GM12872 (cell line): ENCODE data around the gene DOC2B.

Experiments used
- TF ChIP-seq, protein P1 (sequence below): IDR thresholded peaks from 3 replicates; pipeline ENCODE4 v1.5.1; 2011; ENCODE audit warnings: low read depth, mild to moderate bottlenecking, low read length, moderate library complexity; ENCODE audit not compliant: insufficient read depth

The DOC2B gene

DNA sequence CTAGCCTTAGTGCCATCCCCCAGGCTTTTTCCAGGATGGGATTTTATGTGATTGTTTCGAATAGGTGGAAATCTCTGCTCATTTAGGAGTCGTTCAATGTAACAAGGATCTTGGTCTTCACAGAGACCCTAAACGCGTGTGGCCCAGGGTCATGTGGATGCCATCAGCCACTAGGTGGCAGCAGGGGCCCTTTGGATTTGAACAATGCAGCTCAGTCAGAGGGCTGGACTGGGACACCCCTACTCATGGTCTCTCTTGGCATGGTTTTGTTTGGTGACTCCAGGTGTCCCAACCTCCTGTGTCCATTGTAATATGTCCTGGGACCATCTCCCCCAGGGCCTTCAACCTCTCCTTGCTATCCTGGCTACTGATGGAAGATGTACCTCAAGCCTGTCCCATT is 44.9 kb downstream of the DOC2B start:
- TF ChIP-seq, protein P1, sequence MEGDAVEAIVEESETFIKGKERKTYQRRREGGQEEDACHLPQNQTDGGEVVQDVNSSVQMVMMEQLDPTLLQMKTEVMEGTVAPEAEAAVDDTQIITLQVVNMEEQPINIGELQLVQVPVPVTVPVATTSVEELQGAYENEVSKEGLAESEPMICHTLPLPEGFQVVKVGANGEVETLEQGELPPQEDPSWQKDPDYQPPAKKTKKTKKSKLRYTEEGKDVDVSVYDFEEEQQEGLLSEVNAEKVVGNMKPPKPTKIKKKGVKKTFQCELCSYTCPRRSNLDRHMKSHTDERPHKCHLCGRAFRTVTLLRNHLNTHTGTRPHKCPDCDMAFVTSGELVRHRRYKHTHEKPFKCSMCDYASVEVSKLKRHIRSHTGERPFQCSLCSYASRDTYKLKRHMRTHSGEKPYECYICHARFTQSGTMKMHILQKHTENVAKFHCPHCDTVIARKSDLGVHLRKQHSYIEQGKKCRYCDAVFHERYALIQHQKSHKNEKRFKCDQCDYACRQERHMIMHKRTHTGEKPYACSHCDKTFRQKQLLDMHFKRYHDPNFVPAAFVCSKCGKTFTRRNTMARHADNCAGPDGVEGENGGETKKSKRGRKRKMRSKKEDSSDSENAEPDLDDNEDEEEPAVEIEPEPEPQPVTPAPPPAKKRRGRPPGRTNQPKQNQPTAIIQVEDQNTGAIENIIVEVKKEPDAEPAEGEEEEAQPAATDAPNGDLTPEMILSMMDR = peak; percentile 40; the same call in 2 of the 3 replicates

DNA sequence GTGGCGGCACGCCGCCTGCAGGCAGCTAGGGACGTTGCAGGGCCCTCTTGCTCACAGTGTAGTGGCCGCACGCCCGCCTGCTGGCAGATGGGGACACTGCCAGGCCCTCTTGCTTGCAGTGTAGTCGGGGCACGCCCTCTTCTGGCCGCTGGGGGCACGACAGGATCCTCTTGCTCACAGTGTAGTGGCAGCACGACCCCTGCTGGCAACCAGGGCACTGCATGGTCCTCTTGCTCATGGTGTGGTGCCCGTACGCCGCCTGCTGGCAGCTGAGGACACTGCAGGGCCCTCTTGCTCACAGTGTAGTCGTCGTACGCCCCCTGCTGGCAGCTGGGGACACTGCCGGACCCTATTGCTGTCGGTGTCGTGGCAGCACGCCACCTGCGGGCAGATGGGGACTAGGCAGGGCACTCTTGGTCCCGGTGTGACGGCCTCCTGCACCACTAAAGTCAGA is 47.1 kb downstream of the DOC2B start:
- TF ChIP-seq, protein P1 = peak; percentile 44

DNA sequence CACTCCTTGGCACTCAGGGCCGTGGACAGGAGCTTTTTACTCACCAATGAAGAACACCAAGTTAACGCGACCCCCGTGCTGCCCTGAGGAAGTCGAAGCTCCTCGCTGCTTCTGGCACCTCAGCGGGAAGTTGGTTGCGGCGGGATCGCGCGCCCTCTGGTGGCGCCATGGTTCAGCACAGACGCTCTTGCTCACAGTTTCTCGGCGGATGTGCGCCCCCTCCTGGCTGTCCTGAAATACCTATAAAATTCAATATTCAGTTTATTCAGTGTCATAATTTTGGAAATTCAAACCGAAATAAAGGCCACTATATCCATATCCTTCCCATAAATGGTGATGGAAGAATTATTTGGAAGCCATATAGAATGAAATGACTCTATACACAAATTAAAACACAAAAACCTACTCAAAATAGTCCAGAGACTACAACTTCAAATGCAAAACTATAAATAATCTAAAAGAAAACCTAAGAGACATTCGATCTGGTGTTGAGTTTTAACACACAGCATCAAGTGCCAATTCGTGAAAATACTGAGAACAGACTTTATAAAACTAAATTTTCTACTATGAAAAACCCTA is 63.0 kb downstream of the DOC2B start:
- TF ChIP-seq, protein P1 = peak; percentile 44; the same call in 2 of the 3 replicates
